K562 (cell line): Measurements from ENCODE around the gene TYRO3. TPM values are rescaled to one million over a fixed set of nuclear protein-coding genes. Genes with fewer than 3 reads are reported as not detected.

ENCODE experiments used
- ASH1L ChIP-seq: fragments of 450-650 bp; IDR thresholded peaks from 2 replicates; pipeline ENCODE4 v1.6.1; 2018; ENCODE audit warnings: borderline replicate concordance, mild to moderate bottlenecking, low read depth; ENCODE audit not compliant: partially characterized antibody
- CHD2 ChIP-seq: IDR thresholded peaks from 2 replicates; pipeline ENCODE4 v1.6.1; 2011; ENCODE audit warnings: low read depth, low read length
- DPF2 ChIP-seq: fragments of 450-650 bp; IDR thresholded peaks from 2 replicates; pipeline ENCODE4 v1.6.1; 2016
- EHMT2 ChIP-seq: fragments of 450-650 bp; IDR thresholded peaks from 2 replicates; pipeline ENCODE4 v1.6.1; 2018; ENCODE audit warnings: antibody characterized with exemption
- FOXA3 ChIP-seq, 2 experiments: fragments of 450-650 bp in 1 of 2; sonication (generic) in 1 of 2; formaldehyde crosslinking; IDR thresholded peaks in 1 of 2; conservative IDR thresholded peaks in 1 of 2; 2 replicates each; pipeline versions ENCODE4 v1.4.0 to v1.8.0; 2020 to 2022; ENCODE audit warnings: mild to moderate bottlenecking in 2 of 2, missing genetic modification reagents in 1 of 2
- GTF2F1 ChIP-seq: IDR thresholded peaks from 2 replicates; pipeline ENCODE4 v1.6.1; 2011; ENCODE audit warnings: low read depth, low read length, improper control_type of control experiment
- KDM4B ChIP-seq, 2 experiments: fragments of 450-650 bp in 1 of 2; sonication (generic) in 1 of 2; IDR thresholded peaks; 2 replicates each; pipeline ENCODE4 v1.6.1; 2016 to 2017; ENCODE audit warnings: borderline replicate concordance in 2 of 2, antibody characterized with exemption in 1 of 2, low read depth in 1 of 2, mild to moderate bottlenecking in 1 of 2
- LARP7 ChIP-seq: fragments of 450-650 bp; IDR thresholded peaks from 2 replicates; pipeline ENCODE4 v1.6.1; 2016
- MBD2 ChIP-seq: sonication (generic); IDR thresholded peaks from 2 replicates; pipeline ENCODE4 v1.6.1; 2016; ENCODE audit warnings: low read depth, borderline replicate concordance
- PCBP1 ChIP-seq: fragments of 200-400 bp; formaldehyde crosslinking; IDR thresholded peaks from 2 replicates; pipeline ENCODE4 v1.6.1; 2018; ENCODE audit warnings: mild to moderate bottlenecking, low read depth, low read length; ENCODE audit not compliant: poor library complexity, severe bottlenecking
- RBFOX2 ChIP-seq: fragments of 200-400 bp; formaldehyde crosslinking; IDR thresholded peaks from 2 replicates; pipeline ENCODE4 v1.6.1; 2017; ENCODE audit warnings: low read depth, mild to moderate bottlenecking, low read length, moderate library complexity
- RBM14 ChIP-seq: fragments of 200-400 bp; formaldehyde crosslinking; IDR thresholded peaks from 2 replicates; pipeline ENCODE4 v1.6.1; 2018; ENCODE audit warnings: low read depth, mild to moderate bottlenecking, low read length, moderate library complexity, borderline replicate concordance; ENCODE audit not compliant: insufficient read depth
- RUNX1 ChIP-seq: sonication (generic); IDR thresholded peaks from 2 replicates; pipeline ENCODE4 v1.6.1; 2016; ENCODE audit warnings: antibody characterized with exemption, low read depth
- SIX5 ChIP-seq, 2 experiments: IDR thresholded peaks; 2 replicates each; pipeline ENCODE4 v1.6.1; 2011; ENCODE audit warnings: low read length in 2 of 2, borderline replicate concordance in 1 of 2, low read depth in 1 of 2, mild to moderate bottlenecking in 1 of 2, moderate library complexity in 1 of 2; ENCODE audit not compliant: insufficient read depth in 1 of 2
- SMARCC2 ChIP-seq: fragments of 450-650 bp; IDR thresholded peaks from 2 replicates; pipeline ENCODE4 v1.6.1; 2017; ENCODE audit warnings: antibody characterized with exemption, moderate library complexity, mild to moderate bottlenecking, low read depth
- ZNF12 ChIP-seq: sonication (generic); formaldehyde crosslinking; IDR thresholded peaks from 2 replicates; pipeline ENCODE4 v1.4.0; 2020; ENCODE audit warnings: mild to moderate bottlenecking, missing genetic modification reagents
- ZZZ3 ChIP-seq: fragments of 450-650 bp; IDR thresholded peaks from 2 replicates; pipeline ENCODE4 v1.6.1; 2016; ENCODE audit warnings: antibody characterized with exemption, mild to moderate bottlenecking, moderate library complexity
- polyA plus RNA-seq, 8 experiments: library from polyadenylated mRNA; depleted of rRNA in 4 of 8; stranded (reverse) in 5 of 8; unstranded in 3 of 8; fragments of >200 nt; fragmentation: Nextera tagmentation in 2 of 8; fragmentation: Illumina TruSeq in 1 of 8; extraction: Ambion mirVana in 2 of 8; extraction: Trizol in 1 of 8; gene quantifications; 2 replicates each; pipeline versions ENCODE4 v1.2.1 to v1.2.3, GENCODE V29; 2011 to 2014; ENCODE audit warnings: inconsistent platforms in 1 of 8, missing spikeins in 1 of 8
- total RNA-seq, 7 experiments: library from RNA; depleted of rRNA in 6 of 7; stranded (reverse); fragments of >200 nt in 6 of 7; fragmentation: Illumina TruSeq in 2 of 7; extraction: Trizol in 2 of 7; gene quantifications; 2 replicates each; pipeline versions ENCODE4 v1.2.1 to v1.2.3, GENCODE V29; 2011 to 2021; ENCODE audit warnings: low replicate concordance in 1 of 7
- TF ChIP-seq, protein P1 (sequence below): fragments of 250-450 bp; sonication (Bioruptor Pico); IDR thresholded peaks from 2 replicates; pipeline ENCODE4 v1.8.0; 2021; ENCODE audit warnings: mild to moderate bottlenecking, moderate library complexity
- TF ChIP-seq, protein P2 (sequence below), 2 experiments: fragments of 450-650 bp in 1 of 2; sonication (generic) in 1 of 2; formaldehyde crosslinking; conservative IDR thresholded peaks; 2 replicates each; pipeline versions ENCODE4 v1.4.0 to v1.8.1; 2020 to 2022; ENCODE audit warnings: mild to moderate bottlenecking in 1 of 2, missing genetic modification reagents in 1 of 2
- TF ChIP-seq, protein P3 (sequence below): fragments of 200-800 bp; sonication (Bioruptor generic); IDR thresholded peaks from 2 replicates; pipeline ENCODE4 v1.6.1; 2017; ENCODE audit warnings: missing genetic modification characterization, missing compliant biosample characterization
- TF ChIP-seq, protein P4 (sequence below): fragments of 450-650 bp; formaldehyde crosslinking; IDR thresholded peaks from 2 replicates; pipeline ENCODE4 v1.4.0; 2022; ENCODE audit warnings: missing genetic modification characterization
- TF ChIP-seq, protein P5 (sequence below): fragments of 250-450 bp; sonication (Bioruptor Pico); IDR thresholded peaks from 2 replicates; pipeline ENCODE4 v1.5.0; 2021

TYRO3 gene
- total and polyA plus RNA-seq, 9 of the 15 experiments (the other 6 are each of a cell fraction or from before 2014, with no cell fraction given), result 2.6 to 39.6 (median 18.6) TPM

DNA sequence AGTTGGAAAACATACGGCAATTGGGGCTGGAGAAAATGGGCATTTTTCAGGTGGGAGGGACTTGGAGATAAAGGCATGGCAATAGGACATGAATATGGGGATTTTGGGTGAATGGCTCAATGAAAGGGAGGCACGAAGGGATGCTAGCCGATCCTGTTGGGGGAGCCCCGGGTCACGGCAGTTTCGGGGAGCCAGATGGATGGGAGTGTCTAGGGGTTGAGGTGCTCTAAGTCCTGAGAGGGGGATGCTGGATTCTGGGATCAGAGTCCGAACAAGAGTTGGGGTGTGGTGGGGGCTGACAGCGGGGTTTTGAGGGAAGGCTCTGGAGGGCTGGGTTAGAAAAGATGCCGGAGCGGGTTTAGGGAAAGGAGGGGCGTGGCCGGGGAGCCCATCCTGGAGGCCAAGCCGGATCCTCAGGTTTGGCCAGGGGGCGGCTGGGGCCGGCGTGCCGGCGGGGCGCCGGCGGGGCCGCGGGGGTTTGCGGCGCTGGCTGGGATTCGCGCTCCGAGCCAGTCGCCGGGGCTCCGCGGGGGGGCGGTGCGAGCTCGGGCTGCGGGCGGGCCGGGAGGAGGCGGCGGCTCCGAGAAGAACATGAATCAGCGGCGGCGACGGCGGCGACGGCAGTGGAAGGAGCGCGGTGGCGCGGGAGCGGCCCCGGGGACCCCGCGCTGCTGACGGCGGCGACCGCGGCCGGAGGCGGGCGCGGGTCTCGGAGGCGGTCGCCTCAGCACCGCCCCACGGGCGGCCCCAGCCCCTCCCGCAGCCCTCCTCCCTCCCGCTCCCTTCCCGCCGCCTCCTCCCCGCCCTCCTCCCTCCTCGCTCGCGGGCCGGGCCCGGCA, at the start of gene TYRO3 (continued):
- TF ChIP-seq, protein P1, sequence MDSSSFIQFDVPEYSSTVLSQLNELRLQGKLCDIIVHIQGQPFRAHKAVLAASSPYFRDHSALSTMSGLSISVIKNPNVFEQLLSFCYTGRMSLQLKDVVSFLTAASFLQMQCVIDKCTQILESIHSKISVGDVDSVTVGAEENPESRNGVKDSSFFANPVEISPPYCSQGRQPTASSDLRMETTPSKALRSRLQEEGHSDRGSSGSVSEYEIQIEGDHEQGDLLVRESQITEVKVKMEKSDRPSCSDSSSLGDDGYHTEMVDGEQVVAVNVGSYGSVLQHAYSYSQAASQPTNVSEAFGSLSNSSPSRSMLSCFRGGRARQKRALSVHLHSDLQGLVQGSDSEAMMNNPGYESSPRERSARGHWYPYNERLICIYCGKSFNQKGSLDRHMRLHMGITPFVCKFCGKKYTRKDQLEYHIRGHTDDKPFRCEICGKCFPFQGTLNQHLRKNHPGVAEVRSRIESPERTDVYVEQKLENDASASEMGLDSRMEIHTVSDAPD (CRISPR knock-in tag), result no peak
- TF ChIP-seq GTF2F1, result no peak
- TF ChIP-seq, protein P2, sequence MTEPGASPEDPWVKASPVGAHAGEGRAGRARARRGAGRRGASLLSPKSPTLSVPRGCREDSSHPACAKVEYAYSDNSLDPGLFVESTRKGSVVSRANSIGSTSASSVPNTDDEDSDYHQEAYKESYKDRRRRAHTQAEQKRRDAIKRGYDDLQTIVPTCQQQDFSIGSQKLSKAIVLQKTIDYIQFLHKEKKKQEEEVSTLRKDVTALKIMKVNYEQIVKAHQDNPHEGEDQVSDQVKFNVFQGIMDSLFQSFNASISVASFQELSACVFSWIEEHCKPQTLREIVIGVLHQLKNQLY (CRISPR knock-in tag; conservative IDR thresholded peaks at IDR 0.05), result no peak
- no peak for TF ChIP-seq ZNF12 (CRISPR knock-in tag)
- no peak for TF ChIP-seq MBD2
- no peak for TF ChIP-seq EHMT2
- no peak for TF ChIP-seq RBM14
- peak; percentile 60; the same call in 1 of the 2 replicates for TF ChIP-seq RBFOX2
- TF ChIP-seq KDM4B (IDR thresholded peaks at IDR 0.05; ENCODE audit: borderline replicate concordance in 2 of 2, low read depth in 1 of 2), result 0 out of 4 replicates have a peak, but pooled peaks of 1 of the 2 experiments have one; percentile 30
- TF ChIP-seq, protein P3, sequence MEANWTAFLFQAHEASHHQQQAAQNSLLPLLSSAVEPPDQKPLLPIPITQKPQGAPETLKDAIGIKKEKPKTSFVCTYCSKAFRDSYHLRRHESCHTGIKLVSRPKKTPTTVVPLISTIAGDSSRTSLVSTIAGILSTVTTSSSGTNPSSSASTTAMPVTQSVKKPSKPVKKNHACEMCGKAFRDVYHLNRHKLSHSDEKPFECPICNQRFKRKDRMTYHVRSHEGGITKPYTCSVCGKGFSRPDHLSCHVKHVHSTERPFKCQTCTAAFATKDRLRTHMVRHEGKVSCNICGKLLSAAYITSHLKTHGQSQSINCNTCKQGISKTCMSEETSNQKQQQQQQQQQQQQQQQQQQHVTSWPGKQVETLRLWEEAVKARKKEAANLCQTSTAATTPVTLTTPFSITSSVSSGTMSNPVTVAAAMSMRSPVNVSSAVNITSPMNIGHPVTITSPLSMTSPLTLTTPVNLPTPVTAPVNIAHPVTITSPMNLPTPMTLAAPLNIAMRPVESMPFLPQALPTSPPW (CRISPR knock-in tag), result peak; percentile 95
- no peak for TF ChIP-seq CHD2
- TF ChIP-seq, protein P4, sequence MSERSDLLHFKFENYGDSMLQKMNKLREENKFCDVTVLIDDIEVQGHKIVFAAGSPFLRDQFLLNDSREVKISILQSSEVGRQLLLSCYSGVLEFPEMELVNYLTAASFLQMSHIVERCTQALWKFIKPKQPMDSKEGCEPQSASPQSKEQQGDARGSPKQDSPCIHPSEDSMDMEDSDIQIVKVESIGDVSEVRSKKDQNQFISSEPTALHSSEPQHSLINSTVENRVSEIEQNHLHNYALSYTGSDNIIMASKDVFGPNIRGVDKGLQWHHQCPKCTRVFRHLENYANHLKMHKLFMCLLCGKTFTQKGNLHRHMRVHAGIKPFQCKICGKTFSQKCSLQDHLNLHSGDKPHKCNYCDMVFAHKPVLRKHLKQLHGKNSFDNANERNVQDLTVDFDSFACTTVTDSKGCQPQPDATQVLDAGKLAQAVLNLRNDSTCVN, result 0 out of 2 replicates have a peak, but pooled peaks have one; percentile 29
- TF ChIP-seq, protein P5, sequence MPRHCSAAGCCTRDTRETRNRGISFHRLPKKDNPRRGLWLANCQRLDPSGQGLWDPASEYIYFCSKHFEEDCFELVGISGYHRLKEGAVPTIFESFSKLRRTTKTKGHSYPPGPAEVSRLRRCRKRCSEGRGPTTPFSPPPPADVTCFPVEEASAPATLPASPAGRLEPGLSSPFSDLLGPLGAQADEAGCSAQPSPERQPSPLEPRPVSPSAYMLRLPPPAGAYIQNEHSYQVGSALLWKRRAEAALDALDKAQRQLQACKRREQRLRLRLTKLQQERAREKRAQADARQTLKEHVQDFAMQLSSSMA (CRISPR knock-in tag), result no peak
- TF ChIP-seq ZZZ3, result no peak
- peak; percentile 26 for TF ChIP-seq PCBP1
- no peak for TF ChIP-seq FOXA3 (CRISPR knock-in tag; conservative IDR thresholded peaks at IDR 0.05 in 1 of 2, IDR thresholded peaks at IDR 0.05 in 1 of 2)
- TF ChIP-seq SMARCC2, result no peak
- 0 out of 2 replicates have a peak, but pooled peaks have one; percentile 12 for TF ChIP-seq LARP7
- no peak for TF ChIP-seq ASH1L
- TF ChIP-seq RUNX1, result no peak
- TF ChIP-seq DPF2, result no peak
- no peak for TF ChIP-seq SIX5 (IDR thresholded peaks at IDR 0.05; ENCODE audit: borderline replicate concordance in 1 of 2, insufficient read depth in 1 of 2, low read depth in 1 of 2, low read length in 2 of 2)
